Lower lobe of right lung (tissue), 2 donors: ENCODE data around the gene TEKTIP1. TPM values are rescaled to one million over a fixed set of nuclear protein-coding genes. Genes with fewer than 3 reads are reported as not detected.

Experiments used
- ATAC-seq, 2 donors: fragments of 200-7000 bp; cut with Tn5 transposase; one replicate each; pipeline ENCODE4 v1.9.1; 2020 to 2022; ENCODE audit warnings: mild to moderate bottlenecking in 2 of 2, moderate library complexity in 2 of 2
- DNase-seq: peaks from one replicate; pipeline ENCODE4 v3.0.0-alpha.2; 2020
- H3K27ac ChIP-seq: fragments of 200-600 bp; one replicate; pipeline ENCODE4 v1.8.0; 2022
- H3K27me3 ChIP-seq: fragments of 200-600 bp; one replicate; pipeline ENCODE4 v1.8.0; 2022; ENCODE audit warnings: low read depth
- H3K36me3 ChIP-seq: fragments of 200-600 bp; one replicate; pipeline ENCODE4 v1.8.0; 2022; ENCODE audit warnings: mild to moderate bottlenecking
- H3K4me1 ChIP-seq: fragments of 200-600 bp; one replicate; pipeline ENCODE4 v1.8.0; 2022
- H3K4me3 ChIP-seq: fragments of 200-600 bp; one replicate; pipeline ENCODE4 v1.8.0; 2022; ENCODE audit warnings: mild to moderate bottlenecking
- H3K9me3 ChIP-seq: fragments of 200-600 bp; one replicate; pipeline ENCODE4 v1.8.0; 2022
- CTCF ChIP-seq: fragments of 200-600 bp; IDR thresholded peaks from one replicate; pipeline ENCODE4 v1.8.0; 2022; ENCODE audit warnings: antibody characterized with exemption, mild to moderate bottlenecking
- intact Hi-C: fragments of 100-400 bp; cut with DNase I; formaldehyde crosslinking; loops from one replicate; pipeline ENCODE4 v1.11.0; 2022
- total RNA-seq: library from RNA; stranded (reverse); fragmentation: NEBNext Ultra II Directional; extraction: Animal tissue kit (Norgen Biotek cat#: 25700); gene quantifications from one replicate; pipeline ENCODE4 v1.2.1, GENCODE V29; 2021
- donor health status: DM: no; HTN: yes; CAD: no; lungs with severe emphysema.

TEKTIP1 gene
- total RNA-seq, 1 donor from 2014 or later = 2.2 TPM

DNA sequence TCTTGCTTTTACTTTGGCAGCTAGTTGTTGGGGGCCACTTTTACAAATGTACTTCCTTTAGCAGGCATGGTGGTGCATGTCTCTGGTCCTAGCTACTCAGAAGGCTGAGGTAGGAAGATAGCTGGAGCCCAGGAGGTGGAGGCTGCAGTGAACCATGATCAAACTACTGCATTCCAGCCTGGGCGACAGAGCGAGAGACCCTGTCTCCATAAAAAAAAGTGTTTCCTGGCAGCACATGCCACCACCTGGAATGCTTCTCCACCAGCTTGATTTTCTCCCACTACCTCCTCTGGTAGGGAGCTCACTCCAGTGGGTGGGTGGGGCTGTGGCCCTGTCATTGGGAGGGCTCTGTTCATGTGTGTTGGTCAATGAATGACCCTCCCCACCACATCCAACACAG lies 20.3 kb upstream of the TEKTIP1 start:
- no peak for TF ChIP-seq CTCF
- no peaks in the 10 kb centered on the region for H3K27me3 ChIP-seq
- H3K27ac ChIP-seq = no peak overlapping the region
- ATAC-seq = no peak
- peaks cover 44% of the 10 kb centered on the region for H3K36me3 ChIP-seq
- intact Hi-C loops = no loop called here
- no peak overlapping the region for H3K4me3 ChIP-seq
- H3K4me1 ChIP-seq = peaks cover 18% of the 10 kb centered on the region
- H3K9me3 ChIP-seq = no peaks in the 10 kb centered on the region
- no peak for DNase-seq

DNA sequence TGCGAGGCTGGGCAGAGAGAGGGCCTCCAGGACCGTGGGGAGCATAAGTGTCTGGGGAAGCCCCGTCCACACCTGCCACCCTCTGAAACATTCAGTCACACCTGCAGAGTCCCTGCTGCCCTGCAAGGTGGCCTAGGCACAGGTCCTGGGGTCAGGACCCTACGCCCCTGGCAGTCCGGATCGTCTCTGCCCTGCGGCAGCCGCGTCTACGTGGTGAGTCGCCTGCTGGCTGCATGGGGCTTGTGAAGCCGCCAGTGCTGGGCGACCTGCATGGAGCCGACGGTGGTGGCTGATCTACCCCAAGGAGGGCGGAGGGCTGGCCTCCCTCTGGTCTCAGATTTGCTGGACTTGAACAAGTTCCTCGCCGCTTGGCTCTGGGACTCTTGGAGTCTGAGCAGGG lies 19.8 kb upstream of the TEKTIP1 start:
- Histone ChIP-seq H3K27ac (no peak overlapping the region), H3K4me1 (peaks cover 18% of the 10 kb centered on the region), H3K27me3 (no peaks in the 10 kb centered on the region), H3K36me3 (peaks cover 49% of the 10 kb centered on the region), H3K4me3 (no peak overlapping the region), H3K9me3 (no peaks in the 10 kb centered on the region)
- intact Hi-C loops = no loop called here
- TF ChIP-seq CTCF = no peak
- DNase-seq = no peak
- no peak for ATAC-seq

DNA sequence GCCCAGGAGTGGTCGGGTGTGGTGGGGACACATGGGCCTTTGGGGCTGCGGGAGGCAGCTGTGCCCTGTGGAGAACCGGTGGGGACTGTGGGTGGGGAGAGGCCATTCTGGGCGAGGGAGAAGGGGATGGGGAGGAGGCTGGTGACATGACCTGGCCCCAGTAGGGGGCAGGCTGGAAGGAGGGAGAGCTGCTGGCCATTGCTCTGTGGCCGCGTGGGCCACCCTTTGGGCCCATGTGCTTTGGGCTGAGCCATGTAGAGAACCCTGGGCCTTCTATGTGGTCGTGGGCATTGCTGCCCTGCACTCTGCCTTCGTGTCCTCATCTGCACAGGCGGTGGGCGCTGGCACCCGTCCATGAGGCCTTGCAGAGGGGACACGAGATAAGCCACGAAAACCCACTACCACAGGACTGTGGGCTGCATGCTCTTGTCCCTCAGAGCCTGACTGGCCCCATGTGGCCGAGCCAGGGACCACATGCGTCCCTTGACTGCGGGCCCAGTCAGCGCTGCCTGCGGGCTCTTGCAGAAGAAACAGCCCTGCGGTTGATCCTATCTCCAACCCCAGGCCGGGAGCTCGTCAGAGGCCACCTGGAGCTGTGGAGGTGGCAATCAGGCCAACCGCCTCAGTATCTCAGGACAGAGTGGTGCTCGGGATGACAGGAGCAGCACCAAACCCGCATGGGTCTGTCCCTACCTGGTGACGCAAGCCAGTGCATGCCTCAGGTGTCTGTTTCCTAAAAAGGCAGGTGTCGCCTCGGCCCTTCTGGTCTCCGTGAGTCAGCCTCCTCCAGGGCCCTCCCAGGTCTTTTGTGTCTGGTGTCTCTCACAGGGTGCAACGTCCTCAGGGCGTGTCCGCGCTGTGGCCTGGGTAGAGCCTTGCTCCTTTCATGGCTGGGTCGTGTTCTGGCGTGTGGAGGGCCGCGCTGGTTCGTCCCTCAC lies 18.5 kb upstream of the TEKTIP1 start:
- ATAC-seq (no peak), DNase-seq (no peak)
- peaks cover 61% of the 10 kb centered on the region for H3K36me3 ChIP-seq
- H3K27me3 ChIP-seq = no peaks in the 10 kb centered on the region
- no peak overlapping the region for H3K27ac ChIP-seq
- intact Hi-C loops = no loop called here
- no peaks in the 10 kb centered on the region for H3K9me3 ChIP-seq
- TF ChIP-seq CTCF = no peak
- peaks cover 18% of the 10 kb centered on the region for H3K4me1 ChIP-seq
- H3K4me3 ChIP-seq = no peak overlapping the region

- DNase-seq (no peak), ATAC-seq (no peak)
- Histone ChIP-seq H3K4me3 (no peak overlapping the region), H3K4me1 (peaks cover 16% of the 10 kb centered on the region), H3K9me3 (no peaks in the 10 kb centered on the region), H3K27ac (no peak overlapping the region), H3K36me3 (peaks cover 65% of the 10 kb centered on the region), H3K27me3 (no peaks in the 10 kb centered on the region)
- intact Hi-C loops = no loop called here
- TF ChIP-seq CTCF = no peak
Observed at GRCh38 chr19:3521104-3521445, 17.9 kb upstream of the TEKTIP1 start.

GRCh38 chr19:3522421-3523360 lies 16.3 kb upstream of the TEKTIP1 start:
- no peak overlapping the region for H3K4me3 ChIP-seq
- ATAC-seq = no peak
- H3K36me3 ChIP-seq = peaks cover 74% of the 10 kb centered on the region
- intact Hi-C loops = no loop called here
- peaks cover 2% of the 10 kb centered on the region for H3K4me1 ChIP-seq
- DNase-seq = no peak
- no peak overlapping the region for H3K27ac ChIP-seq
- no peaks in the 10 kb centered on the region for H3K9me3 ChIP-seq
- H3K27me3 ChIP-seq = no peaks in the 10 kb centered on the region
- no peak for TF ChIP-seq CTCF
